Measurements from ENCODE around the gene ELN. TPM values are rescaled to one million over a fixed set of nuclear protein-coding genes. Genes with fewer than 3 reads are reported as not detected.

The ELN gene
- total and polyA plus RNA-seq, 8 donors: 202 to 673 (median 229) TPM

DNA sequence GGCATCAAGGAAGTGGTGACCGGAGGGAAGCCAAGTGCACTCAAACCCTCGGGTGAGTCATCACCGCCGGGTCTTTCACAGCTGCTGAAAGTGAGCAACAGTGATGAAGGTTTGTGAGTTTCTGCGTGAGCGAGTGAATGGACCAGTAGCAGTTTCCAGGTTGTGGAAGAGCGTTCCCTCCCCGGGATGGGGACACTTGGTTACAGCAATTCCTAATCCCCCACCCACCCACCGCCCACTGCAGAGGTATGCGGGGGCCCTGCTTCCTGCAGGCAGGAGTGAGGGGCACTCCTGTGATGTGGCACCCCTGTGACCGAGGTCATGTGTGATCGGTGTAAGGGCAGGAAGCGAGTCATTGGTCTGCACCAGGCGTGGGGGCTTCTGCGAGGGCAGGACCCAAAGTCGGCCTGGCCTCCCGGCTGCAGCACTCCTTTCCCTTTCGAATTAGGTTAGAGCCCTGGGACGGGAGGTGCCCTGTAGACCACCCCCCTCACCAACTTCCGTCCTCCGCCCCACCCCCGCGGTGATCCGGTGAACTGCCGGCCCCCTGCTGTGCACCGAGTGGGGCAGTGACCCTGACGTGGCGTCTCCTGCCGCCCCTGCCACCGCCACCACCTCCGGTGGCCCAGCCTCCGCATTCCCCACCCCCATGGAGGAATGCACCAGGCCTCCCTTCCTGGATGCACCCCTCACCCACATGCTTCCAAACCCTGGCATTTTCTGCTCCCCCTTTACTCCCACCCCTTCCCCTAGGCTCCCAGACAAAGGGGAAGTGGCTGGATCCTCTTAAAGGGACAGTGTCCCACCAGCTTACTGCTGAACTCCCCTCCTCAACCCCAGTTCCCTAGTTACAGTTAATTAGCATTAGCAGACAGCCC lies 66.5 kb downstream of the ELN start:
- Histone ChIP-seq H3K9me3 (no peaks in the 10 kb centered on the region), H3K27me3 (no peaks in the 10 kb centered on the region), H3K27ac (peak overlapping the region; percentile 87 to 92), H3K36me3 (peaks cover 0 to 28% of the 10 kb centered on the region in 2 donors), H3K4me3 (peak overlapping the region; percentile 28 to 53), H3K4me1 (peaks cover 12 to 38% of the 10 kb centered on the region in 2 donors)
- ATAC-seq (peak; percentile 91), DNase-seq (peak in 3 of 4 donors; percentile 19 to 93 (median 91))
- intact Hi-C loops (cut with DNase I): no loop called here
- TF ChIP-seq, protein P1, sequence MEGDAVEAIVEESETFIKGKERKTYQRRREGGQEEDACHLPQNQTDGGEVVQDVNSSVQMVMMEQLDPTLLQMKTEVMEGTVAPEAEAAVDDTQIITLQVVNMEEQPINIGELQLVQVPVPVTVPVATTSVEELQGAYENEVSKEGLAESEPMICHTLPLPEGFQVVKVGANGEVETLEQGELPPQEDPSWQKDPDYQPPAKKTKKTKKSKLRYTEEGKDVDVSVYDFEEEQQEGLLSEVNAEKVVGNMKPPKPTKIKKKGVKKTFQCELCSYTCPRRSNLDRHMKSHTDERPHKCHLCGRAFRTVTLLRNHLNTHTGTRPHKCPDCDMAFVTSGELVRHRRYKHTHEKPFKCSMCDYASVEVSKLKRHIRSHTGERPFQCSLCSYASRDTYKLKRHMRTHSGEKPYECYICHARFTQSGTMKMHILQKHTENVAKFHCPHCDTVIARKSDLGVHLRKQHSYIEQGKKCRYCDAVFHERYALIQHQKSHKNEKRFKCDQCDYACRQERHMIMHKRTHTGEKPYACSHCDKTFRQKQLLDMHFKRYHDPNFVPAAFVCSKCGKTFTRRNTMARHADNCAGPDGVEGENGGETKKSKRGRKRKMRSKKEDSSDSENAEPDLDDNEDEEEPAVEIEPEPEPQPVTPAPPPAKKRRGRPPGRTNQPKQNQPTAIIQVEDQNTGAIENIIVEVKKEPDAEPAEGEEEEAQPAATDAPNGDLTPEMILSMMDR (IDR thresholded peaks at IDR 0.05): peak in 1 of 2 donors; percentile 20

DNA sequence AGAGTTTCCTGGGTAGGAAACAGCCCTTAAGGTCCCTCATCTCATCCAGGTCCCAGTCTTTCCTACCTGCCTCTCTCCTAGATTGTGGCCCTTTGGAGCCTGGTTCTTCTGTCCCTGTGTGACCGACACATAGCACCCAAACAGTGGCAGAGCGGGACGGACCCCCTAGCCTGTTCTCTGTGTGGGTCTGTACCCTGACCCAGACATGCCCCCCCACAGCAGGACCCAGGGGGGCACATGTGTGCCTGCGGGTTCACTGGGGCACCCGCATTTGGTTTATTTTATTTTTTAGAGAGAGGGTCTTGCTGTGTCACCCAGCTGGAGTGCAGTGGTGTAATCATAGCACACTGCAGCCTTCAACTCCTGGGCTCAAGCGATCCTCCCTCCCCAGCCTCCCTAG lies 67.2 kb downstream of the ELN start:
- TF ChIP-seq, protein P1 (IDR thresholded peaks at IDR 0.05): no peak
- intact Hi-C loops (cut with DNase I): no loop called here

GRCh38 chr7:74097937-74098614 lies 70.1 kb downstream of the ELN start:
- intact Hi-C loops (cut with DNase I): no loop called here
- peak in 1 of 4 donors; percentile 65 for DNase-seq
- no peaks in the 10 kb centered on the region for H3K9me3 ChIP-seq
- H3K27me3 ChIP-seq: no peaks in the 10 kb centered on the region
- H3K4me3 ChIP-seq: no peak overlapping the region
- TF ChIP-seq, protein P1 (IDR thresholded peaks at IDR 0.05): no peak
- peak overlapping the region in 1 of 2 donors; percentile 31 for H3K27ac ChIP-seq
- peaks cover 0 to 63% of the 10 kb centered on the region in 2 donors for H3K36me3 ChIP-seq
- peaks cover 10 to 28% of the 10 kb centered on the region in 2 donors for H3K4me1 ChIP-seq
- no peak for ATAC-seq

More for the DNA sequence above, 67.2 kb downstream of the ELN start:
- ATAC-seq: no peak
- DNase-seq: no peak
- Histone ChIP-seq H3K27me3 (no peaks in the 10 kb centered on the region), H3K27ac (peak overlapping the region in 1 of 2 donors; percentile 92), H3K36me3 (peaks cover 0 to 34% of the 10 kb centered on the region in 2 donors), H3K4me1 (peaks cover 12 to 38% of the 10 kb centered on the region in 2 donors), H3K4me3 (peak overlapping the region; percentile 28 to 53), H3K9me3 (no peaks in the 10 kb centered on the region)

DNA sequence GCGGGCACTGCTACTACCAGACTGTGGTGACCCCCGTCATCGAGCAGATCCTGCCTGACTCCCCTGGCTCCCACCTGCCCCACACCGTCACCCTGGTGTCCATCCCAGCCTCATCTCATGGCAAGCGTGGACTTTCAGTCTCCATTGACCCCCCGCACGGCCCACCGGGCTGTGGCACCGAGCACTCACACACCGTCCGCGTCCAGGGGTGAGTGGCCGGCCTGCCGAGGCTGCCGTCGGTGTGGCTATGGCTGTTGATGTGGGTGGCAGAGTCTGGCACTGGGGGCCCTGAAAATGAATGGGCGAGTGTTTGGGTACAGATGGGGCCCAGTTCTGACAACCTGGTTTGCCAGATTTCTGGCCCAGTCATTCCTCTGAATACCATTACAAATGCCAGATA lies 71.1 kb downstream of the ELN start:
- Histone ChIP-seq H3K36me3 (peaks cover 0 to 73% of the 10 kb centered on the region in 2 donors), H3K27me3 (no peaks in the 10 kb centered on the region), H3K27ac (no peak overlapping the region), H3K4me3 (no peak overlapping the region), H3K4me1 (peaks cover under 1 to 18% of the 10 kb centered on the region in 2 donors), H3K9me3 (no peaks in the 10 kb centered on the region)
- intact Hi-C loops (cut with DNase I): no loop called here
- ATAC-seq (no peak), DNase-seq (no peak)
- TF ChIP-seq, protein P1 (IDR thresholded peaks at IDR 0.05): no peak
